GM19193 (cell line): ENCODE results near the gene TMA16.

Experiments
- POLR2A ChIP-seq: IDR thresholded peaks from 4 replicates; pipeline ENCODE4 v1.6.1; 2011; ENCODE audit not compliant: insufficient read depth, insufficient read length; ENCODE audit errors: extremely low read depth

The TMA16 gene

GRCh38 chr4:163568843-163569242 is 74.4 kb downstream of the TMA16 start:
- TF ChIP-seq POLR2A: no peak
